Measurements from ENCODE around the gene GCN1. TPM values are rescaled to one million over a fixed set of nuclear protein-coding genes. Genes with fewer than 3 reads are reported as not detected.
A peak's percentile ranks its signal among the peaks of the same experiment; 100 is the strongest.

The GCN1 gene
- total RNA-seq, 1 experiment from 2014 or later: 51.5 TPM

DNA sequence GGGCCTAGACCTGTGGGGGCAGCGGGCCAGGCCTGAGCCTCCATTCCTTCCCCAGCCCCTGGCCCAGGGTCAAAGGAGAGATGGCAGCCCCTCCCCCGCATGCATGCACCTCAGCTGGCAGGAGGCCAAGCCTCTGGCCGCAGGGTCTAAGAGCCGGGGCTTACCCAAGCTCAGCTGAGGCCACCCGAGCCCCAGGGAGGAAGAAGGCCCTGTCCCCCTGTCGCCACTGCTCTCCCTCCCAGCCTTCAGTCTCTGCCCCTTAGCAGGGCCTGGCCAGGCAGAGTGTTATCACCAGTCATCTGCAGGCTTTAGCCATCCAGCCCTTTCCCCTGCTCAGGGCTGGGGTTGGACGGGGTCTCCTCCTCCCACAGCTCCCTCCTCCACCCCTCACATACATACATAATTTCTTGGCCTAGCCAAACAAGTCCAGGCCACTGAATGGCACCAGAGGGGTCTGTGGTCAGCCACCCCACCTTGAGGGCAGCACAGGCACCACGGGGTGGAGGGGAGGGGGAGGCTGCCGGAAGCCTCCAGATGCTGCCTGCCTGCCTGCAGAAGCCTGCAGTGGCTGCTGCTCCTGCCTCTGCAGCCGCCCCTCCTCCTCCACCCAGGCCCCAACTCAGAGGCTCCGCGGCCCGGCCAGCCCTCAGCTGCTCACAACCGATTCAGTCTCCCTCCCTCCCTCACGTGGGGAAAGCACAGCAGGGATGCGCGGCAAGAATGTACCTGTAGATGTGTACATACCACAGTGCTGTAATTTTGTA lies 100.7 kb downstream of the GCN1 start:
- in situ Hi-C loops (cut with HindIII; ENCODE audit: low pct_unique_long_range_greater_than_20kb, low sequenced_read_pairs): no loop called here
- no peak for DNase-seq (ENCODE audit: low read depth)

DNA sequence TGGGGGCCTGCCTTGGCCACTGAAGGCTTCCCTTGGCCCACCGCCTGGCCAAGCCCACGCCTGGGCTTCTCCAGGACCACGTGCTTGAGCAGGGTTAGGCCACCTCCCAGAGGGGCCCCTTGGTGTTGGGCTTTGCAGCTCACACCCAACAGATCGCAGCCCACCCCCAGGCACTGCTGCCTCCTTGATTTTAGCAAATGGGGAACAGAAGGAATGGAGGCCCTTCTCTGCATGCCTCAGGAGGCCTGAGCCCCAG lies 101.3 kb downstream of the GCN1 start:
- no peak for DNase-seq (ENCODE audit: low read depth)
- in situ Hi-C loops (cut with HindIII; ENCODE audit: low pct_unique_long_range_greater_than_20kb, low sequenced_read_pairs): no loop called here

DNA sequence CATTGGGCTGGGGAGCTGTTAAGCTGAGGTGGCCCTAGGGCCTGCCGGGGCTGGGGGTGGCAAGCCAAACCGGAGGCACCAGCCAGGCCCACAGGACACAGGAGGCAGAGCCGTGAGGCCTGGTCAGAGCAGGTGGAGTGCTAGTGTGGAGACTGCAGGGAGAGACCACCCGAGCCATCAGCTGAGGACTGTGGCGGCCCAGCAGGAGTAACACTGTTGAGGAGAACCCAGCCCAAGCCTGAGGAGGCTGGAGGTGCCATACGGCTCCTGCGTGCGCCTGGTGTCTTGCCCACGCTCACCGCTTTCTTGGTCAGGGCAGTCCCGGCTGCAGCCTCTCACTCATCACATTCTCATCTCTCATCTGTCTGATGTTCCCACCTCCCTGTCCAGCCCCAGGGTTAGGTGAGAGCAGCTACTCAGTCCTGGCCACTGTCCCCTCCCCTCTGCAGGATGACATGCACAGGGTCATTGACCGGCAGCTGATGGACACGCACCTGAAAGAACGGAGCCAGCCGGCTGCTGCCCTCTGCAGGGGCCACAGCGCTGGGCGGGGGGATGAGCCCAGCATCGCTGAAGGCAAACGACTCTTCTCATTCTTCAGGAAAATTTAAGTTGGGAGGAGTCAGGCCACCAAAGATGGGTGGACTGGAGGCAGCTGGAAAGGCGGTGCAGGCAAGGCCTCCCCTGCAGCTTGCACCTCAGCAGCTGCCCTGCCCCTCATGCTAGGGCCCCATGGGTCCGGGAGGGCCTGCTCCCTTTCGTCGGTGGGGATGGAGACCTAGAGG lies 101.8 kb downstream of the GCN1 start:
- in situ Hi-C loops (cut with HindIII; ENCODE audit: low pct_unique_long_range_greater_than_20kb, low sequenced_read_pairs): no loop called here
- no peak for DNase-seq (ENCODE audit: low read depth)

DNA sequence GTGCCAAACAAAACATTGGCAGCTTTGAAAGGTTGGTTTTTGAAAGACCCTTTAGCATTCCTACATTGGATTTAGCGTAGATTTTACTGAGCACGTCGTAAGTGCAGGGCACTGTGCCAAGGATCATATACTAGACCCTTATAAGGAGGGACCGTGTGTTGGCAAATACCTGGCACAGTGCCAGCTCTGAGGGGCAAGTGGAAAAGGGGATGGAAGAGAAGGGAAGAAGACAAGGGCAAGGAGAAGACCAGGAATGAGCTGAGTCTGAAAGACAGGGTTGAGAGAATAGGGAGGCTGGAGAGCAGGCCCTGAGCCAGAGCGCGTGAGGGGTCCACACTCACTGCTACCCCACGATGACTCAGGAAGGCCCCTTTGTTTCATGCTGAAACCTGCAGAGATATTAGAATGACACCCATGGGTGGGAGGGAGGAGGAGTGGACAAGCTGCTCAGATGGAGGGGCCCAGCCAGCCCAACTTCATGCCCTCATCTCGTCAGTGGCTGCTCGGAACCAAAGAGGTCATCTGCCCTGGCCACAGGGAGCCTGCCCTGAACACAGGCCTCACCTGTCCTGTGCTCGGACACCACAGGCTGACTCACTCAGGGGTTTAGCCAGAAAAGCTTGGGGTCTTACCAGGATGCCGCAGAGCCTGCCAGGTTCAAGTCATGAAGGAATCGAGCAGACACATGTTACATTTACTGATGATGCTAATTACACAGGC lies 103.0 kb downstream of the GCN1 start:
- in situ Hi-C loops (cut with HindIII; ENCODE audit: low pct_unique_long_range_greater_than_20kb, low sequenced_read_pairs): no loop called here
- DNase-seq (ENCODE audit: low read depth): no peak

DNA sequence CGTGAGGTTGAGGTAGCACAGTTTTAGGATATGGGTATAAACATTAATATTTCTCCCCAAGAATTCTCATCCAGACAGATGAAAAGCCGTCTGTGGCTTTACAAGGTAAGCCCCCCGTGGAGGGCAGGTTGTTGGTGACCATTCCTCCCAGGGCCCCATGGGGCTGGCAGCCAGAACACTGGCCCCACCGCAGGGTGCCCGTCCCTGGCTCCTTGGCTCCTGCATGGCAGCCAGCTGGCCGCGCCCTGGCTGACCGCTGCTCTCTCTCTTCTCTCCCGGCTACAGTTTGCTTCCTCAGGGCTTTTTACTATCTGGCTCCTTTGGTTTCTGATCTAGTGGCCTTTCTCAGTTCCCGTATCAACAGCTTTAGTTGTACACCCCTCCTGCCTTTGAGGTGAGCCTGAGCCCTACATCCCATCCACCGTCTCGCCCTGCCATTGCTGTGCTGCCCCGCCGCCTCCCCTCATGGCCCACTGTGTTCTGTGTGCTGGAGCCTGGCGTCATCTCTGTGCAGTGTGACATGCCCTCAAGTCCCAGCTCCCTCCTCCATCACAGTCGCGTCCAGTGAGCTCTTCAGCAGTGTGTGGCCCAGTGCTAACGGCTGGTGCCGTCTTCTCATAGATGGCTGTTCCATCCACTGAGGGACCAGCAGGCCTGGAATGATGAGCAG lies 103.8 kb downstream of the GCN1 start:
- no peak for DNase-seq (ENCODE audit: low read depth)
- in situ Hi-C loops (cut with HindIII; ENCODE audit: low pct_unique_long_range_greater_than_20kb, low sequenced_read_pairs): no loop called here

DNA sequence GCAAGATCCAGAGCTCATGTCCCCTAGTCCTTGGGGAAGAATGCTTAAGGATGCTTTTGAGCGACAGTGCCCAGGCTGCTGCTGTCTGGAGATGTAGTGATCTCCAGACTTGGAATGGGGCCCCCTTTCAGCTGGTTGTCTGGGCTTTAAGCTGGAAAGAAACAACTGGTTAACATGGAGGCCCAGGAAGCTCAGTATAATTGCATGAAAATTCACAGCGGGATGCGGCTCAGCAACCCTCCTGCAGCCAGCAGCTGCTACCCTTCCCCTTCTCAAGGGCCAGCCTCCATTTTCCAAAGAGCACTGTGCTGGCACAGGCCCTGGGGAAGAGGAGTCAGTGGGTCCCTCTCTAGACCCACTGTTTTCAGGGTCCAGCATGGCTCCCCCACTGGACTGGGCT lies 104.3 kb downstream of the GCN1 start:
- no peak for DNase-seq (ENCODE audit: low read depth)
- in situ Hi-C loops (cut with HindIII; ENCODE audit: low pct_unique_long_range_greater_than_20kb, low sequenced_read_pairs): no loop called here

DNA sequence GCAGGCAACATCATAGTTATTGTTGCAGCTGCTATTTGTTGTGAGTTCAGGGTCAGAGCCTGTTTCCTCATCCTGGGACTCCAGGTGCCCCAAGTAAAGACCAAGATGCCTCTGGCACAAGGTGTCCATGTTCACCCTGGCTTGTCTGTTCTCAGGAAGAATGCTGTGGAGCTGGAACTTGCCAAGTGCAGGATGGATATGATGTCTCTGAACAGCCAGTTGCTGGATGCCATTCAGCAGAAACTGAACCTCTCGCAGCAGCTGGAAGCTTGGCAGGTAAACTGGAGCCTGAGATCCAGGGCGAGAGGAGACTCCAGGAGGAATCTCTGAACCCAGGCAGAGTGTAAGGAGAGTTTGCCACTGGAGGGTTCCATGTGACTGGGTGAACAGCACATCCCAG lies 104.7 kb downstream of the GCN1 start:
- in situ Hi-C loops (cut with HindIII; ENCODE audit: low pct_unique_long_range_greater_than_20kb, low sequenced_read_pairs): no loop called here
- DNase-seq (ENCODE audit: low read depth): no peak

DNA sequence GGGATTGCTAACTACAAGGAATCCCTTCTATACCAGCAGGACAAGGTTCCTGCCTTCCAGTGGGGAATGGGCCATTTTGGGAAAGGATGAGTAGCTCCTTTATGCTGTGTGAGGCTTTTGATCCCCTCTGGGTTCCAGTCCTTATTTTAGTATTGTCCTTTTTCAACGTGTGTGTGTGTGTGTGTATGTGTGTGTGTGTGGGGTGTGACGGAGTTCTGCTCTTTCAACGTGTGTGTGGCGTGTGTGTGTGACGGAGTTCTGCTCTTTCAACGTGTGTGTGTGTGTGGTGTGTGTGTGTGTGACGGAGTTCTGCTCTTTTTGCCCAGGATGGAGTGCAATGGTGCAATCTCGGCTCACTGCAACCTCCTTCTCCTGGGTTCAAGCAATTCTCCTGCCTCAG lies 105.4 kb downstream of the GCN1 start:
- in situ Hi-C loops (cut with HindIII; ENCODE audit: low pct_unique_long_range_greater_than_20kb, low sequenced_read_pairs): no loop called here
- DNase-seq (ENCODE audit: low read depth): no peak

DNA sequence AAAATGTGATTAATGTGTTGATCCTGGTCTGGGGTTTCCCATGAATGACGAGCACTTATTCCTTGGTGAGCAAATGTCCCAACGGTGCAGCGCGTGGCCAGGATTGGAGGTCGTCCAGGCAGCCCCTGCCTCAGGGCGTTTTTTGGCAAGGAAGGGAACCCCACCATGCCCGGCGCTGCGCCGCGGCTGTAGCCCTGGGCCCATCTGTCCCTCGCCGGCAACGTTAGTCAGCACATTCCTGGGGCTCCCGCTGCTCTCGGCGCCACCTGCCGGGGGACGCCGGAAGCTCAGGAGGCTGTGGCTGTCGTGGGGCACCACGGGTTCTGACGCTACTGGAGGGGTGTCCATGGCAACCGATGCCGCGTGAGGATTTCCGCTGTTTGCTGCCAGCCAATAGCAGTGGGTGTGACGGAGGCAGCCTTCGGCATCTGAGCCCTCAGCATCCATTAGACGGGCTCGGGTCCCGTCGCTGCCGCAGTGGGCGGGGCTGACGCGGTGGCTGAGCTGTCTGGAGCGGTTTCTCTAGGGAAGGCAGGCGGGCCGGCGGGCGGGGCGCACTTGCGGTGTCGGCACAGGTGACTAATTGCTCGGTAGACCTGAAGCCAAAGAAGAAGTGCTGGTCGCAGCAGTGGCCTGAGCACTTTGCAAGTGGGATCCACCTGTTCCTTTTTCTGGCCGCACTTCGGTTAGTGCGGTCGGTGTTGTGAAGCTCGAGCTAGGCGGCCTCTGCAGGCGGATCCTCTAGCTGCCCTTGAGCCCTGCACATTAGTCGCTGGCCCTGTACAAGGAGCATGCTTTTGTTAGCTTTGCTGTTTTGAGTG lies 107.5 kb downstream of the GCN1 start:
- in situ Hi-C loops (cut with HindIII; ENCODE audit: low pct_unique_long_range_greater_than_20kb, low sequenced_read_pairs): no loop called here

DNA sequence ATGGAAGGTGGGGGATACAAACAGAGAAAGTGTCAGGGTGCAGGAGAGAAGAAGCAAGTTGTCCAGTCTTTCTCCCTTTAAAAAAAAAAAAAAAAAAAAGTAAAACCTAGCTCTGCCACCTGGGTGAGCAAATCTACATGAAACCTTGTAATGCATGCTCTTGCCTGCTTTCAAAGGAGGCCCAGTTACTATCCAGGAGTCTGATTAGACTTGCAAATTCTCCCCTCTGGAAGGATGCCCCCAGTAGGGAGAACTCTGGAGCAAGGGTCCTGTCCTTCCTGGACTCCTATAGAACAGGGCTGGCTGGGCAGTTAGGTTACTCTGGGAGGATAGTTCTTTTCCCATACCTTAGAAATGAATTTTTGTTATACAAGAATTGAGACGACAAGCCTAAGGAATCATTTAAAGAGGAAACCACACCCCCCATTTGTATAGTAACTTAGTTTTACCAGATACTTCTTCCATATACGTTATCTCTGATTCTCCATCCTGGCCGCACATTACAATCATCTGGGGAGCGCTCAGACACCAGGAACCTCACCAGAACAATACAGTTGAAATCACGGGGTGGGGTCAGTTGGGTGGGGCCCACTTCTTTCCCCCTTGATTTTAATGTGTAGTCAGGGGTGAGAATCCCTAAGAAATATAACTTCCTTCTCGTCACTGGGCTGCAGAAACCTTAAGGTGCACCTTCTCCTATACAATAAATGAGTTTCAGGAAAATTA lies 108.4 kb downstream of the GCN1 start:
- no peak for DNase-seq (ENCODE audit: low read depth)
- in situ Hi-C loops (cut with HindIII; ENCODE audit: low pct_unique_long_range_greater_than_20kb, low sequenced_read_pairs): no loop called here

More for the DNA sequence above, 107.5 kb downstream of the GCN1 start:
- DNase-seq (ENCODE audit: low read depth): peak; percentile 100

DNA sequence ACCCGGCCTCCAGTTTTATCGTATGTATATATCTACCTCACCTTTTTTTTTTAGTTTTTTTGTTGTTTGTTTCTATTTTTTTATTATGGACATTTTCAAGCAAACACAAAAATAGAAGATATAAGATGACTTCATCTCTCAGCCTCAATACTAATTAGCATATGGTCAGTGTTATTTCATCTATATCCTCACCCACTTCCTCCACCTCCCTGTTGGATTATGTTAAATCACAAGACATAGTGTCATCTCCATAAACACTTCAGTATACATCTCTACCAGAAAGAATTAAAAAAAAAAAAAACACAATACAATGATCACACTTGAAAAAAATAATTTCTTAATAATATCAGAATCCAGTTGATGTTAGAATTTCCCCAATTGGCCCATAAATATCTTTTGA lies 112.9 kb downstream of the GCN1 start:
- in situ Hi-C loops (cut with HindIII; ENCODE audit: low pct_unique_long_range_greater_than_20kb, low sequenced_read_pairs): no loop called here
- DNase-seq (ENCODE audit: low read depth): no peak

DNA sequence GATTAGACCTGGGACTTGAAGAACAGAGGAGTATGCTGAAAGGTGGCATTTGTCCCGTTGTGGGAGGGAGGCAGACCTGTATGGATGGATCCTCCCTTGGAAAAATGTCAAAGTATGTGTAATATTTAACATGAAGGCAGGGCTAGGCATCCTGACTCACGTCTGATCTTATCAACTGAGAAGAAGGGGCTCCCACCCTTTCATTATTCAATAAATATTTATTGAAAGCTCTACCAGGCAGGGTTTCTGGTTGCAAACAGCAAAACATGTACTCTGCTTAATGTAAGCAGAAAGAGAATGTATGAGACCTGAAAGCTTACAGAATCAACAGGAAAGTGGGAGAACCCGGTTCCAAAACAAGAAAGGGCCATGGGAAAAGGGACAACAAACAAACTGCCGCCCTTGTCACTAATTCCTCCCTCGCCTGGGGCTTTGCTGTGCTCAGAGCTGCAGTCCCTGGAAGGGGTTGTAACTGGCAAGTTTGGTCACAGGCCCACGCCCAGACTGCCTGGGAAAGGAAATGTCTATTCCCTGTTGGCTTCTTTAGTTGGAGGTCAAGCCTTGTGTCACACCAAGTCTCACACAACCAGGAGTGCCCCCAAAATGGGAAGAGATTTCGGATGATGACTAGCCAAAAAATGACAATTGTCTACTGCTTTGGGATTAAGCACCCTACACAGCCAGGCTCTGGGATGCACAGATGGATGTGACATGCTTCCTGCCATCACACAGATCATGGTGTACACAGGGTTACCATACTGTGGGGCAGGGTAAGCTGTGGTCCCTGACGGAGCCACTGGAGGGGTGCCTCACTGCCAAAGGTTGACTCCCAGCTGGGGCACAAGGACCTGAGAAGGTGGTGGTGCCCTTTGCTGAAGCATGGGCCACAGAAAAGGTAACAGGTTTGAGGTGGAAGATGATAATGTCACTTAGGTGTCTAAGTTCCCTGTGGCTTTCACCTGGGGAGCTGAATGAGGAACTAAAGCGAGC lies 114.8 kb downstream of the GCN1 start:
- peak; percentile 50 for DNase-seq (ENCODE audit: low read depth)
- in situ Hi-C loops (cut with HindIII; ENCODE audit: low pct_unique_long_range_greater_than_20kb, low sequenced_read_pairs): no loop called here

DNA sequence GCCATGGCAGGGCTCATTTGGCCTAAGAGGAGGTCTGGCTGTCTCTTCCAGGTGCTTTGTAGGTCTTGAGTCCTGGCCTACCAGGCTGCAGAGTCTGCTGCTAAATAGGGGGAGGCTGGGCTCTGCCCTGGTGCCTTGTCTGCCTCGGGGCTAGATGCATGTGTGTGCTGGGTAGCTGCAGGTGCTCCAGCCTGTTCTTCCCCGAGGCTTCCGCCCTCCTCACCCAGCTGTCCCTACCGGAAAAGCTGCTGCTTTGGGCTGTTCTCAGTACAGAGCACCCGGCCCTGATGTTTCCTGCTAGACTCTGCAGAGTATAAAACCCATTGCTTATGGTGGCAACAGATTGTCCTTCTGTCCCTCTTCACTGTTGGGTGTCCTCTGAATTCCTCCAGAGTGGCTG lies 115.6 kb downstream of the GCN1 start:
- no peak for DNase-seq (ENCODE audit: low read depth)
- in situ Hi-C loops (cut with HindIII; ENCODE audit: low pct_unique_long_range_greater_than_20kb, low sequenced_read_pairs): no loop called here

DNA sequence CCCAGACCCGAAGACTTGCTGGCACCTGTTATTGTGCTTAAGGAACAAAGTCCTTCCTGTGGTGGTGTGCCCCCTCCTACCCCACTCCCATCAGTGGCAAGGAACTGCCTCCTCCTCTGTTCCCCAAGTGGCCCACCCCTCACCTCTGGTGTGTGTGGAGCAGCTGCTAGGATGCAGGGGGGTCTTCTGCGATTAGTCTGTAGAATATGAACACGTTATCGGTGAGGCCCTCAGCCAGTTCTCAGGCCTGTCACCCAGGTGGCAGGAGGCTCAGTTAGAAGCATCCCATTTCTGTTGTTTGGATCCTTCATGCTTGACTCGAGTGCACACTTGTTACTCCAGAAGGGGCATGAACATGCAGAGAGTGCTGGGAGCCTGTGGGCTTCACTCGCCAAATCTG lies 117.3 kb downstream of the GCN1 start:
- DNase-seq (ENCODE audit: low read depth): no peak
- in situ Hi-C loops (cut with HindIII; ENCODE audit: low pct_unique_long_range_greater_than_20kb, low sequenced_read_pairs): no loop called here
